Measurements from ENCODE around the gene MPP2.
"Not testable (repeated sequence)": the region's sequence is repeated elsewhere in the genome, so short reads cannot be mapped to it uniquely, and the experiment has no call there.

Gene MPP2

GRCh38 chr17:43927929-43928328, 20.6 kb upstream of the MPP2 start:
- not testable (repeated sequence) for DNase-seq (ENCODE audit: low read depth)

DNA sequence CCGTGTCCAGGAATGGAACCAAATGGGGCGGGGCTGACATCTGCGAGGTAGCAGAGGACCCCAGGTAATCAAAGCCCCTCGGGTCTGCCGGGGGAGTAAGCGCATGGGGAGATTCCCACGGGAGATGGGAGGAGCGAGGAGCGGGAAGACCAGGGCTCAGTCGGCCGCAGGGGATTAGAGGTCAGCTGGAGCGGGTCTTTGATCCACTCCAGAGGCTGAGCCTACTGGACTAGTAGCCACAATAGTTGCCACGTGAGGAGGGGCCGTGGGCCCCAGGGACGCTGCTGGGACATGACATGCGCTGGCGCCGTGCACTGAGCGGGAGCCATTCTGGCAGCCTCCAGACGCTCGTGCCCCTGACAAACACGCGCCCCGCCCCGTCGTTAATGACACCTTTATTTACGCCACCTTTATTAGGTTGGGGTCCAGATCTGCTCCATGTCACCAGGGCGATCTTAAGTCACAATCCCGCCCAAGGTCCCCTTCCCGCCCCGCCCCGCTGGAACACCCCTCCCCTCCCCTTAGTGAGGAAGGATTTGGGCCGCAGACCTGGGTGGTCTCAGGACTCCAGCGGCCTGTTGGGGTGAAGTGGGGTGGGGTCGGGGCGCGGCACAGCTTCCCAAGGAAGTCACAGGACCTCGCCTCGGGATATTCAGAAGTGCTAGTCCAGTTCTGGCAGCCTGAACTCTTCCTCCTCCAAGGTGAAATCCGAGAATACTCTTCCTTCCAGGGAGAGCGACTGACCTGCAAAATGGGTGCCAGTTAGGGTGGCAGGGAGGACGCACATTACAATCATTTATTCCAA, 19.9 kb upstream of the MPP2 start:
- DNase-seq (ENCODE audit: low read depth) = no peak

GRCh38 chr17:43924558-43924957, 17.2 kb upstream of the MPP2 start:
- no peak for DNase-seq (ENCODE audit: low read depth)

- DNase-seq (ENCODE audit: low read depth) = no peak
These were observed 13.3 kb upstream of the MPP2 start for GRCh38 chr17:43920500-43921095.

DNA sequence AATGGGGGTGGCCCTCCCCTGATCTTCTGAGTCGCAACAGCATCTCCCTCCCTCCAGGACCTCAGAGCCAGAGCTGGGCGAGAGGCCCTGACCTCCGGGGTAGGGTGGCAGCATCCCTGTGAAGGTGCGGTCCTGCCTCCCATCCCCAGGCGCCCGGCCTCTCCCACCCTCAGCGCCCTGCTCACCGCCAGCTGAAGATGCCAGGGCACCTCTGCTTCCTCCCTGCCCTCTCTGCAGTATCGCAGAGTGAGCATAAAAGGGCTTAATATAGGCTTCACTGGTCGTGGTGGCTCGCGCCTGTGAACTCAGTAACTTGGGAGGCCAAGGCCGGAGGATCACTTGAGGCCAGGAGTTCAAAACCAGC, 10.7 kb upstream of the MPP2 start:
- no peak for DNase-seq (ENCODE audit: low read depth)

GRCh38 chr17:43917348-43918025, 10.2 kb upstream of the MPP2 start:
- DNase-seq (ENCODE audit: low read depth) = no peak

- DNase-seq (ENCODE audit: low read depth) = no peak
These were observed 9.6 kb upstream of the MPP2 start for GRCh38 chr17:43917016-43917347.

DNA sequence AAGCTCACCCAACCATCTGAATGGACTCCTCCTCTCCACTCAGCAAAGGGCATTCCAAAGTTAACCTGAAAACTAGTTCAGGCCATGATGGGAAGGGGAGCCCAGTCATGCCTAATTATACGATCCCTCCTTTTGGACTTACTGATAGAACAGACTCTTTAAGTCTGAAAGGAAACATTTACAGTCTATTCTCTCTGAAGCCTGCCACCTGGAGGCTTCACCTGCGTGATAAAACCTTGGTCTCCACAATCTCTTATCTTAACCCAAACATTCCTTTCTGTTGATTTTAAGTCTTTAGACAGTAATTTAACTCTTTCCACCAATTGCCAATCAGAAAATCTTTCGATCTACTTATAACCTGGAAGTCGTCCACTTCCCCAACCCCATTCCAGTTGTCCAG, 9.0 kb upstream of the MPP2 start:
- no peak for DNase-seq (ENCODE audit: low read depth)

GRCh38 chr17:43915559-43915958, 8.2 kb upstream of the MPP2 start:
- peak; percentile 22 for DNase-seq (ENCODE audit: low read depth)

- DNase-seq (ENCODE audit: low read depth) = no peak
These were observed 7.1 kb upstream of the MPP2 start for GRCh38 chr17:43914451-43914850.

DNA sequence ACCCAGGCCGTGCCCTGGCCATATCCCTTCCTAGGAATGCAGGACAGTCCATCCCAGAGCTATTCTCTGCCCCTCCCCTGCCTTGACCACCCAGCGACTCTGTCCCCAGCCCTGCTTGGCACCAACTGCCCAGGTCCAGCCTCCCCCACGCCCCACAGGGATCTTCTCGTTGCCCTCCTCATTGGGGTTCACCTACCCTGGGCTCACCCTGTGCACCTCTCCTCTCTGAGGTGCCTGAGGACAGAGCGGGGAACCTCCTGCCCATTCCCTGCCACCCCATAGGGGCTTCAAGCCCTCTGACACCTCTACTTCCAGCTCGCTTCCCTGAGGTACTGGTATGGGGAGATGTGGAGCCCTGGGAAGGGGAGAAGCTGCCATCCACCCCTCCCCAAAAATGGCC, 6.2 kb upstream of the MPP2 start:
- DNase-seq (ENCODE audit: low read depth) = no peak

DNA sequence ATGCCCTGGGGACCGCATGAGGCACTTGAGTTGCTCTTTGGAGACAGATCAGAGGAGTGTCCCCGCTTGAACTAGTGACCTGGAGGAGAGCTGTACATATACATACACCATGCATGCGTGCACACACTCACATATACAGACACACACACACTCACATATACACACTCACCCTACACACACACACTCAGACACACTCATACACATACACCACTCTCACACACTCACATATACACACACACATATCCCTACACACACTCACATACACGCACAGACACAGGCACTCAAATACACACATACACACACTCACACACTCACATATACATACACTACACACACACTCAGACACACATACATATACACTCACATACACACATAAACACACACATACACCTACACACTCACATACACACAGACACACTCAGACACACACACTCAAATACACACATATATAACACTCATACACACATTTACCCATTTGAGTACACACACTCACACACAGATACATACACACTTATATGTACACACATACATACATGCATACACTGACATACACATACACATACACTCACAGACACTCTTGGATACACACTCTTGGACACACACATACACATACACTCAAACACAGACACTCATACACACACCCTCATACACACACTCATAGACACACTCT, 5.4 kb upstream of the MPP2 start:
- no peak for DNase-seq (ENCODE audit: low read depth)

GRCh38 chr17:43911904-43912303, 4.6 kb upstream of the MPP2 start:
- DNase-seq (ENCODE audit: low read depth) = no peak

DNA sequence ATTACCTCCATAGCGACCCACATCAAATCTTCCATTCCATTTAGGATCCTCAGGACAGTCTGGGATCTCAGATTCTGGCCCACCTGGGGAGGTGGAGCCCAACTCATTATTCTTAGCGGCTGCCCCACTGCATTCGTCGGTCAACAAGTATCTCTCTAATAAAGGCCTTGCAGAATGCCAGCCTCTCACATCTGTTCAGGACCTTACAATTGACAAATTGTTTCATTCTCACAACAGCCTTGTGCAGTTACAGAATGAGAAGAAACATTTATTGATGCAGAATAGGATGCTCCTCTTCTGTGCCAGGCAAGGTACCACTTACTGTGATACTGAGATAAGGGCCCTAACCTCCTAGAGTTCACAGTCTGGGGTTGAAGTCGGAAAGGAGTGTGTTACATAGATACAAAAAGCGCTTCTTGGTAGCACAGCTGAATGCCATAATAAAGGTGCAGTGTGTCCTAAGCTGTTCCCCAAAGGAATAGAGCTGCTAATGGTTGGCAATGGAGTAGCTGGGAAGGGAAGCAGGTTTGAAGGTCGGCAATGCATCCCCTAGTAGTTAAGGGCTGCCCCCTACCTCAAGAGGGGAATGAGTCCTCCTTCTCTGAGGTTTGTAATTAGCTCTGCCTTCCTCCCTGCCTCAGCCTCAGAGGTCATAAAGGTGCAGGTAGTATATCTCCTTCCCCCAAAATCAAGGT, 2.3 kb upstream of the MPP2 start:
- DNase-seq (ENCODE audit: low read depth) = no peak

DNA sequence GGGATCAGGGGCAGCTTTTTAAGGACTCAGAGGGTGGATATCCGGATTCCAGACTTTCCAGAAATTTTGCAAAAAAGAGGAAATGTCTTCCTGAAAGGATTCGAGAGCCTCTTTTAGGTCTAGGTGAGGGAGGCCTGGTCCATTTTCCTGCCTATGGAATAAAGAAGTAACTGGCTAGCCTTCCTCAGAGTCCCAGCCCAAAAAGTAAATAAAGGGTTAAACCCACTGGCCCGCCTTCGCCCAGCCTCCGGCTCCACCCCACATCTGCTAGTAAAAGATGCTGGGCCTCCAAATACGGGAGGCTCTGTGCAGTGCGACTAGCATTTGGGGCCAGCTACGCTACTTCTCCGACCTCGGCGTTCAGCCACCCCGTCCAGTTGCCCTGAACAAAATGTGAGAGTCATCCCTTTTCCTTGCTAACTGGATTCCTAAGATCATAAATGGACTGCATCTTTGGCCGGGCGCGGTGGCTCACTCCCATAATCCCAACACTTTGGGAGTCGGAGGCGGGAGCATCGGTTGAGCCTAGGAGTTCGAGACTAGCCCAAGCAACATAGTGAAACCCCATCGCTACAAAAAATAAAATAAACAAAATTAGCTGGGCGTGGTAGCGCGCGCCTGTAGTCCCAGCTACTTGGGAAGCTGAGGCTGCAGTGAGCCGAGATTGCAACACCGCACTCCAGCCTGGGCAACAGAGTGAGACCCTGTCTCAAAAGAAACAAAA, 824 bp upstream of the MPP2 start:
- DNase-seq (ENCODE audit: low read depth) = peak; percentile 64

DNA sequence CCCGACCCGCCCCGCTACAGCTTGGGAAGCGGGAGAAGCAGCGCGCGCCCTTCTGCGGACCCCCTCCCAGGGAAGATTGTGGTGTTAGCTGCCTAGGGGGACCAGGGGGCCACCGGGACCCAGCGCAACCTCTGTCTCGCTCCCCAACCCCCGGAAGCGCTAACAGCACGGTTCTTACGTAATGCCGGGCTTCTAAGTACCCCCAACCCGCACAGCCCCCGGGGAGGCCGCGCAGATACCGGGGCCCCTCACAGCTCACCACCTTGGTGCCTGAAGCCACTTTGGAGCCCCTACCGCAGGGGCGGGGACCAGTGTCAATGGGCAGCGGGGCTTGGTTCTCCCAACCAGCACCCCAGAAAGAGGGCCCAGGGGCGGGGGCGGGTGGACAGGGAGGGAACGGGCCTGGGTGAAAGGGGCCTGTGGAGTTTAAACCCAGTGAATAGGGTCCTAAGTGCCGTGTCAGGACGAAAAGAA, 348 bp downstream of the MPP2 start:
- no peak for DNase-seq (ENCODE audit: low read depth)

GRCh38 chr17:43905985-43906852, 1.1 kb downstream of the MPP2 start:
- DNase-seq (ENCODE audit: low read depth) = peak; percentile 24

- no peak for DNase-seq (ENCODE audit: low read depth)
These were observed 1.8 kb downstream of the MPP2 start for GRCh38 chr17:43905400-43905984.

DNA sequence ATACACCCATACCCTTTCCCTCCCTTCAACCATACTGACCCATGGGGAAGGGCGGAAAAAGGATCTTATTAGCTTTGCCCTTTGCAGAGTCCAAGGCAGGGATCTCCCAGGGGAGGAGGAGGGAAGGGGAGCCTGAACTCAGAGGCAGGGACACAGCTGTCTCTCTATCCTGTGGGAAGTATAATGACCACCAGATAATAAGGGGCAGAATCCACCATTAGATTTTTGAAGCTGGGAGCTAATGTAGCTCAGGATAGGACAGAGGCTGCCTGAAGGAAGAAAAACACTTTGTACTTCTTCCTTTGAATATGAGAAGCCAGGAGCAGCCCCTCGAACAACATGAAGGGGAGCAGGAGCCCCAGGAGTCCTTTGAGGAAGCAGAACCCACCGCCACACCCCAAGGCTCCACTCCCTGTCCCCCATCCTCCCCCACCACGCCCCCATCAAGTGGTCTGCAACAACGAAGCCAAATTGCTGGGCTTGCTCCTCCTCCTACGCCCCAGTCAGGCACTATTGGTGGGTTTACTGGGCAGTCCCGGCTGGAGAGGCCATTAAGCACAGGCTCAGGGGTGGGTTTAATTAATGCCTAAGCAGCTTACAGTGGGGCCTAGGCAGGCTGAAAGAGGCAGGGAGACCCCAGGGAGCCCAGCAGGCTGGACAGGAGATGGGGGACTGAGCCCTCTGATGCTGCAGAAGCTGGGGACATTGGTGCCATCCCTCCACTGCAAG, 5.3 kb downstream of the MPP2 start:
- DNase-seq (ENCODE audit: low read depth) = no peak
